ENCODE measurements around the gene ZBTB7C.

Gene ZBTB7C

DNA sequence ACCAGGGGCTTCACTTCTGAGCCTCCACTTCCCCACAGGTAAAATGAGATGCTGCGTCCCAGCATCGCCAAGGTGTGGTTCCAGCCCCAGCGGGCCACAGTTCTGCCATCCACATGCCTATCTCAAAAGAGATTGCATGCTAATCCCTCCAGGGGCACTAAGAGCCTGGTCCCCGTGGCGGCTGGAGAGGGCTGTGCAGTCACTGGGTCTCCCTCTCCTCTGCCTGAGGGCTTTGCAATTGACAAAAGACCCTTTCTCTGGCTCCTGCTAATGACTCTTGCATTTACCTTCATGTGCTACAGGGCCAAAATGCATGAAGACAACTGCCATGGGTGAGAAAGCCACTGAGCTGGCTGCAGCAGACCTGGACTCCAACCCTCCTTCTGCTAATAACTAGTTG, 18.5 kb downstream of the ZBTB7C start:
- DNase-seq (ENCODE audit: low read depth), result no peak

- no peak for DNase-seq (ENCODE audit: low read depth)
These were observed 20.7 kb downstream of the ZBTB7C start for GRCh38 chr18:48388478-48388877.

DNA sequence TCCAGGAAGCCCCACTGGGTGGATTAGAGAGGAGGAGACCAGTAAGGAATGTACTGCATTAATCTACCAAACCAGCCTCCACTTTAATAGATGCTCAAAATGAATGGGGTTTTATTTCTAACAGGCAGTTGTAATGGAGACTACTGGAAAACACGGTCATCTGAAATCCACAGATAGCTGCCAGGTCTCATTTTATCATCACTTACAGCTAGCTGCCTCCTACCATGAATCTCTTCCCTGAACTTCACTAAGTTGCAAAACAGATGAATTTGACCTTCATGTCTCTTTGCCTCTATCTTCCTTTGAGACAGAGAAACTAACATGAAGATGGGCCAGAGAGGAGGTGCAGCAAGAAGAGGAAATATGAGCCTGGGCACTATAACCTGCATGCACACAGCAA, 21.9 kb downstream of the ZBTB7C start:
- no peak for DNase-seq (ENCODE audit: low read depth)

DNA sequence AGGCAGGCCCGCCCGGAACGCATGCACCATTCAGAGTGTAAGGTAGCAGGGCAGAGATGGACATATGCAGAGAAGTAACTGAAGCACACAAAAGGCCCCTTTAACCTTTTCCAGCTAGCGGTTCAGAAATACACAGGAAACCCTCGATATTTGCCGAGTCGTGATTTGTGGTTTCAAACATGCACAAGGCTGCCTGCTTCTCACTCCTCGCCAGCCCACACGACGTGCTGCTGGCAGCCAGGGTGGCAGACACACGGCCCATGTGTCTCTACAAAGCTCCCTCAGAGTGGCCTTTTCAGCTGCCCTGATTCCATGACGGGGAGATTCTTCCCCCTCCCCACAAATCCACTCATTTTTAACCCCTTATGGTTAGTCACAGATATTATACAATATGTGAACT, 23.6 kb downstream of the ZBTB7C start:
- DNase-seq (ENCODE audit: low read depth), result no peak

- no peak for DNase-seq (ENCODE audit: low read depth)
These were observed 32.2 kb downstream of the ZBTB7C start for GRCh38 chr18:48376934-48377333.

GRCh38 chr18:48376406-48376805, 32.8 kb downstream of the ZBTB7C start:
- no peak for DNase-seq (ENCODE audit: low read depth)

DNA sequence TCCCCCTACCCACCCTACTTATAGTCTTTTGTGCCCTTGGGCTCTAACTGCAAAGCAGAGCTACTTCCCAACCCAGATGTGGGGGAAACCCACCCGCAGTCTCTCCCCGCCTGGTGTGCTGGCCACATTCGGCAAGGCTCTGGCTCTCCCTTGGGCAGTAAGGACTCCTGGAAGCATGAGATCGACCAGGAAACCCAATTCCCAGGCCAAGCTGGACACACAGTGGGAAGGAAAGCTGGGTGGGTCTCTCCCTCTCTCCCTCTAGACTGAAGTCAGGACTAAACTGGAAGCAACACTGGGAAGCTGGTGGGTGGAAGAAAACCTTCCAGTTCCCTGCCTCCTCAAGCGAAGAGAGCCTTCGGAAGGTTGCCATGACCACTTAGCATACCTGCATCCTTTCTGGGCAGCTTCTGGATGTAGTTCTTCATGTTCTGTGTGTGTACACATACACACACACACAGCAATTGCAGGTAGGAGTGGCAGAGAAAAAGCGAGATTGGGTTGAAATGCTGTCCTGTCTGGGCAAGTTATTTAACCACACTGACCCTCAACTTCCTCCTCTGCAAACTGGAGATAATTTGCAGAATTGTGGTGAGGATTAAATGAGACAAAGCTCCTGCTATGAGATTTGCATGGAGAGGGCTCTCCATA, 33.9 kb downstream of the ZBTB7C start:
- no peak for DNase-seq (ENCODE audit: low read depth)

- no peak for DNase-seq (ENCODE audit: low read depth)
These were observed 34.6 kb downstream of the ZBTB7C start for GRCh38 chr18:48374423-48375149.

- no peak for DNase-seq (ENCODE audit: low read depth)
These were observed 37.2 kb downstream of the ZBTB7C start for GRCh38 chr18:48371854-48372602.

DNA sequence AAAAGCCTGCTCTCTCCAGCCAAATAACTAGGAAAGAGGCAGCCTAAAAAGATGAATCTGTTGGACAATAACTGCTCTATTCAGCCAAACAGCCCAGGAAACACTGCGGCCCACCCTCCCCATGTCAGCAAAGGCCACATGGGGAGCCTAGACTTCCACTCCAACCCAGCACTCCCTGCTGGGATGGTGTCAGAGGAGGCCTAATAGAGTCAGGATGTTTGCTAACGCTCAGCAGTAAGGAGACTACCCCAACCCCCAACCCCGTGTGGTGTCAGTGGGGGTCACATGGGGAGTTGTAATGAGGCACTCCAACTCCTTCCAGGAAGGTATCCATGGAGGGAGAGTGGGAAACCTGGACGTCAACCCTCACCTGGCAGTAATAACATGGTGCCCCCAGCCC, 41.6 kb downstream of the ZBTB7C start:
- DNase-seq (ENCODE audit: low read depth), result no peak

DNA sequence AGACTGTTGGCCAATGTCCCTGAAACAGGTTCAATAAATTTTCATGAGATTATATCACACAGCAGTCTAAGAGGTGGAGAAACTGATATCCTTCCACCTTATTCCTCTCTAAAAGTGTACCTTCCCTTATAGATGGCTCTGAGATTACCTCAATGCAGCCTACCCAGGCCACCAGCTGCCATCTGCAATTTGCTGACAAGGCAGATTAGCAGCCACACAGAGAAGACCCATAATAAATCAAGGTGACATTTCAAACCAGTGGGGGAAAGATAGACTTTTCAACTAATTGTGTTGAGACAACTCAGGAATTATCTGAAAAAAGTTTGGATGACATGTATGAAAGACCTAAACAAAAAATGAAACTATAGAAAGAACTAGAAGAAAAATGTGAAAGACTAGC, 43.2 kb downstream of the ZBTB7C start:
- DNase-seq (ENCODE audit: low read depth), result no peak

DNA sequence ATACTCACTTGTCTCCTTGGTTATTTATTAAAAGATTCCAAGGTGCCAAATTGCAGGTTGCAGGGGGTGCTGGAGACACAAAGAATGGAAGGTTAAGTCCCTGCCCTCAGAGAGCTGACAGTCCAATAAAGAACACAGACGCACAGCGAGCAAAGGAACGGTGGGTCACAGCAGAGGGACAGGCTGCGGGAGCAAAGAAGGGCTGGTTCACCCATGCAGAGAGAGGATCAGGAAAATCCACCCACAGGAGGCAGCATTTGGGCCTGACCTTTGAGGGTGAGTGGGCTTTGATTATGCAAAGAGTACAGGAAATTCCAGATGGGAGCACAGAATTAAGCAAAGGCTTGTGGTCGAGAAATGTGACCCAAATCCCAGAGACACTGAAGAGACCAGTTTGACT, 45.0 kb downstream of the ZBTB7C start:
- DNase-seq (ENCODE audit: low read depth), result no peak

GRCh38 chr18:48363175-48363574, 46.0 kb downstream of the ZBTB7C start:
- DNase-seq (ENCODE audit: low read depth), result no peak

- DNase-seq (ENCODE audit: low read depth), result no peak
These were observed 47.4 kb downstream of the ZBTB7C start for GRCh38 chr18:48361801-48362200.

DNA sequence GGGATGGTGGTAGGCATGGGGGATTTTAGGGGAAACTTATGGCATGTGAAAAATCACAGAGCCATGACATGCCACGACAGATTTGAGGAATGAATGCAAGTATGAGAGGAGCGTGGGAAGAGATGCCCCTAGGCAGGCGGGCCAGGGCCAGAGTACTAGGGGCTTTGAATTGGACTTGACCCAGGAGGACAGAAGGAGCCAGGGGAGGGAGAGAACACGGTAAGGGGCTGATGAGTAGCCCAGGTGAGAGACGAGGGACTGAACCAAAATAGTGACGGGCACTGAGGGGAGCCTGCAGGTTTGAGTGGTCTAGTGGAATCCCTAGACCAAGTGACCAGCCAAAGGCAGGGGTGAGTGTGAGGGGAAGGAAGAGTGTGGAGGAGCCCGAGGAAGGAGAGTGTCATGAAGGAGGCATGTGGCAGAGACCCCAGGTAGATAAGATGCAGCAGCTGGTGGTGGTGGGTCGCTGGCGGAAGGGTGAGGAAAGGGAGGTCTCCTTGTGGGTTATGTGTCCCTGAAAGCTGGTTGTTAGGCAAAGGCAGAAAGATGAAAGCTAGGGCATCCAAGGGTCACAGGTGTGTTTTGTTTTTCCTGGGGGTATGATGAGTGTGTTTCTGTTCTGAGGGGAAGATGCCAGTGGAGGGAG, 48.7 kb downstream of the ZBTB7C start:
- DNase-seq (ENCODE audit: low read depth), result no peak

DNA sequence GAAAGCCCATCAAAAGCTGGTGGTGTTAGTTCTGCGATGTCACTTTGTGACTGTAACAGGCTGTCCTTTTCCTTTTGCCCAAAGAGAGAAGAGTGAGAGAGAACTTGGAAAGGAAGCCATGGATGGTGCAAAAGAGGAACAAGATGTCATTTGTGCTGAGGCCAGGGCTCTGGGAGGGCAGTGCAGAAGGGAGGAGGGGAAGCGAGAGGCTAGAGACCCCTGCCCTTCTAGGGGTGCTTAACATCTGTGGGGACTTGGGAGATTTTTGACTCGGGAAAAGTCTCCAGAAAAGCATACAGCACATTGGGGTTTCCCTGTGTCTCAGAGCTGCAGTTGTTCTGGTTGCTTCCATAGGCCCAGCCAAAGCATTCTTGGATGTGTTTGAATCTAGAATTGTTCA, 49.6 kb downstream of the ZBTB7C start:
- no peak for DNase-seq (ENCODE audit: low read depth)

DNA sequence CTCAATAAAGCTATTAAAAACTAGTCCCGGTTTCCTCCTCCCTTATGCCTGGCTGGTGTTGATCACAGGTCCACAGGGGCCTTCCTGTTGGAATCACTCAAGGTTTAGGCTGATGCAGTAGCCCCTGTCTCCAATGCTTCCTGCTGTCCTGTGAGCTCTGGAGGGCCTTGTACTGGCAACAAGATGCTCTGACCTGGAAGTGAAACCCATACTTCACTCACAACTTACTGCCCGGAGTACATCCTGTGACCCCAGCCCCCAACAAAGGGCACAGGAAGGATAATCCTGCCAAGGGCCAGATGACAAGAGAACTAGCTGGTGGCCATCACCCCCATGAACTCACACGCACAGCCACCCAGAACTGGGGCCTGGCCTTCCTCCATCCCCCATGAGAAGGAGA, 50.3 kb downstream of the ZBTB7C start:
- no peak for DNase-seq (ENCODE audit: low read depth)

DNA sequence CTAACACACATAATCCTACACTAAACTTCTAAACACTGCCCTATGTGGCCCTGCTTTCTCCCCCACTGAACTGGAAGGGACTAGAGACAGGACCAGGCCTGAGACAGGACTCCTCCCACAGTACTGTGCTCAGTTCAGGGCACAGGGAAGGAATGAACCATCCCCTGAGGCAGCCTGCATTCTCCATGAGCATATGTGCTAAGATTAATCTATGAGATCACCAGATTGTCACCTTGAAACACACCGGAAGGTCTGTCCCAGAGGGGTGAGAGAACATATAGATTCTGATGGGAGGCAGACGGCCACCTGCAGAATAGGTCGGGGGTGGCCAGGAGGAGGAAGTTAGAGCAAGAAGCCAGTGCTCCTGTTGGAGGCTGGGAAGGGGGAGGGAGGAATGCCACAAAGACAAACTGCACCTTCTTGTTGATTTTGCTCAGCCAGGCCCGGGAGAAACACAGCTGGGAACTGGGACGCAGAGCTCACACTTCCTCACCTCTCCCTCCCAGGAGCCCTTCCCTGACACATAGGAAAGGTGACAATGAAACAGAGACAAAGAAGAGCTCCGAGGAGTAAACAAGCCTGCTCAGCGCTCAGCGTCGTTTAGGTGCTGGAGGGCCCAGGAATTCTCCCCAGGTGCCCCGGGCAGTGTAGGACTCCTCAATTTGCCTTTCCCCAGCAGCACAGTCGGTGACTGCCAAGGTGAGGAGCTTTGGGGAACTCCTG, 52.1 kb downstream of the ZBTB7C start:
- DNase-seq (ENCODE audit: low read depth), result no peak

DNA sequence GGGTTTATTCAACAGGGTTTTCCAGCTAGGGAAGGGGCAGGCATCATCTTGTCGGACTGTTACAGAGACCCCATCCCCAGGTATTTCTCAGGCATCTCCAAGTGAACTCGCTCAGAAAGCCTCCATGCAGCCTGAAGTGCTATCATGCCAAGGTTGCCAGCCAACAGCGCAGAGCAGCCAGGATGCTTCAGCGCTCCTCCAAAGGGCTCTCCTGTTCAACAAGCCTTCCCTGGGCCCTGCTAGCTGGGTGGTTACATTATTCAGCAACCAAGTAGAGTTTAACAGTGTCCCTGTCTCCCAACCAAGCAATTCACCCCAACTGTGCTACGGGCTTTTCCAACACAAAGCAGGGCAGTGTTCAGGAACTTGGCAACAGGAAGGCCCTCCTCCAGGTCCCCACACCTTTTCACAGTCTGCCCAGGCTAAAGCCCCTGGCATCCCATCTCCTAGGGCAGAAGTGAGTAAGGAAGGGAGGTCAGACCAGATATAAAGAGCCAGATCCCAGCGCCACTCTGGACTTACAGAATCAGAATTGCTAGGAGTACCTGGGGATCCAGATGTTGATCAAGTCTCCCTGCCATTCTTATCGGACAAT, 52.9 kb downstream of the ZBTB7C start:
- no peak for DNase-seq (ENCODE audit: low read depth)

DNA sequence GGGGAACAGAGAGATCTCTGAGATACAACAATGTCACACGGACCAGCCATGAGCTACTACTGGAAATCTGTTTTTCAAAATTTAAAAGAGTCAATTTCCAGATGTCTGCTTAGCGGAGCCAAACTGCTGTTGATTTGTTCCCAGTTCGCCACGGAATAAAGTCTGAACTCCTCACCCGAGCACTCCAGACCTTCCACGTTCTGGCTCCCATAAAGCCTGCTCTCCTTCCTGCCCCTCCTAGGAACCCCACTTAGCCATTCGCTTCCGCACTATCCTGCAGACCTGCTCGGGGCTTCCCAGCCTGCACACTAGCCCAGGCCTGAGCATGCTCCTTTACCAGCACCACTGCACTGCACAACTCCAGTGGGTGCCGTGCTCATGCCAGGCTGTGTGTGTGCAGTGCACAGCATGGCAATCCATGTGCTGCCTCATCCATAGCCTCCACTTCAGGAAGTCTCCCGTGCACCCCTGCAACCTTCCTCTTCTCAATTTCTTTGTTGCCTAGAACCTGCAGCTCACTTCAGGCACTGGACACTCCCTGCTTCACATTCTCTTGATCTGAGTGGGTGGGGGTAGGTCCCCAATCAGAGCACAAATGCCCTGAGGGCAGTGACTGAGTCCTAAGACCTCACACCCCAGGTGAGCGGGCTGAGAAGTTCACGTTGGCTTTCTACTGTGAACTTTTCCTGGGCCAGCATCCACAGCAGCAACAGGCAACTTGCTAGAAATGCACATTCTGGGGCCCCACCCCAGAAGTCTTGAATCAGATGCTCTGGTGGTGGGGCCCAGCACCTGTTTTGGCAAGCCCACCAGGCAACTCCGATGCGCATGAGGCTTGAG, 53.7 kb downstream of the ZBTB7C start:
- no peak for DNase-seq (ENCODE audit: low read depth)

- no peak for DNase-seq (ENCODE audit: low read depth)
These were observed 54.4 kb downstream of the ZBTB7C start for GRCh38 chr18:48354746-48355260.
